ENCODE data around the gene CYB561D2. TPM values are rescaled to one million over a fixed set of nuclear protein-coding genes. Genes with fewer than 3 reads are reported as not detected.

The CYB561D2 gene
- total RNA-seq, 3 donors from 2014 or later (not counting 1 experiment from before 2014, with no cell fraction given) = 39.6 to 54.0 (median 50.5) TPM

DNA sequence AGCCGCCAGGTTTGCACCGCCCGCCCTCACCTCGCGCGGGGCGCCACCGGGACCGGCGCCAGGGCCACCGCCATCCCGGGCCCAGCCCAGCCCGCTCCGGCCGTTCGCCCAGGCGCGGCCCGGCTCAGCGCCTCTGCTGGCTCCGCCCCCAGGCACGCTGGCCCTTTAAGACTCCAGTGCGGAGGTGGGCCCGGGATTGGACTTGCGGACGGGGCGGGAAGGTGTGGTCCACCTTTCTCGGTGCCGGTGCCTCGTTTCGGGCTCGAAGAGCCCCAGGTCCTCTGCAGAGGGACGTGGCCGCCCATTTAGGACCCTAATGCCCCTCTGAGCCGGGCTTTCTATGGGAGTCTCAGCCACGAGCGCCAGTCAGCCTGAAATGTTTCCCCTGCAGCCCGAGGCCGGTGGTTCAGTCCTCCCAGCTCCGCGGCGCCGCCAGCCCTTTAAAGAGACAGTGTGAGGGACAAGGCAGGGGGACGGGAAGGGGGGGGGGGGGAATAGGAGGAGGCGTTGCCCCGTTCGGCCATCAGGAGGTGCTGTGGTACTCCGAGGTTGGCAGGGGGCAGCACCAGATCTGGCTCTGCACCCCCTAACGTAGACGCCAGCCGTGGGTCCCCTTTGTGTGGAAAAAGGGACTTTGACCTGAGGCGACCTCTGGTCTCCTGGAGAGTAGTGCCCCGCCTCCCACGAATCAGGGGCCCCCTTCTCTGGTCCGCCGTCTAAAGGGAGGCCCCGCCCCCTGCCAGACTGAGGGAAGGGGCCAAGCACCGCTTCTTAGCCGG, 29.1 kb upstream of the CYB561D2 start:
- Mint-ChIP-seq H3K36me3 (no peaks in the 10 kb centered on the region), H3K27me3 (ENCODE audit: low read depth in 2 of 2) (no peaks in the 10 kb centered on the region), H3K9me3 (no peaks in the 10 kb centered on the region), H3K4me3 (peak overlapping the region; percentile 85), H3K4me1 (peaks cover 17 to 47% of the 10 kb centered on the region in 2 donors), H3K27ac (peak overlapping the region; percentile 74 to 87)
- peak overlapping the region; percentile 91 for H3K27ac ChIP-seq (ENCODE audit: low read length)
- TF ChIP-seq, protein P1, sequence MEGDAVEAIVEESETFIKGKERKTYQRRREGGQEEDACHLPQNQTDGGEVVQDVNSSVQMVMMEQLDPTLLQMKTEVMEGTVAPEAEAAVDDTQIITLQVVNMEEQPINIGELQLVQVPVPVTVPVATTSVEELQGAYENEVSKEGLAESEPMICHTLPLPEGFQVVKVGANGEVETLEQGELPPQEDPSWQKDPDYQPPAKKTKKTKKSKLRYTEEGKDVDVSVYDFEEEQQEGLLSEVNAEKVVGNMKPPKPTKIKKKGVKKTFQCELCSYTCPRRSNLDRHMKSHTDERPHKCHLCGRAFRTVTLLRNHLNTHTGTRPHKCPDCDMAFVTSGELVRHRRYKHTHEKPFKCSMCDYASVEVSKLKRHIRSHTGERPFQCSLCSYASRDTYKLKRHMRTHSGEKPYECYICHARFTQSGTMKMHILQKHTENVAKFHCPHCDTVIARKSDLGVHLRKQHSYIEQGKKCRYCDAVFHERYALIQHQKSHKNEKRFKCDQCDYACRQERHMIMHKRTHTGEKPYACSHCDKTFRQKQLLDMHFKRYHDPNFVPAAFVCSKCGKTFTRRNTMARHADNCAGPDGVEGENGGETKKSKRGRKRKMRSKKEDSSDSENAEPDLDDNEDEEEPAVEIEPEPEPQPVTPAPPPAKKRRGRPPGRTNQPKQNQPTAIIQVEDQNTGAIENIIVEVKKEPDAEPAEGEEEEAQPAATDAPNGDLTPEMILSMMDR (IDR thresholded peaks at IDR 0.05) = peak; percentile 46
- 1% methylated on average over 58 of the region's 59 CpGs for WGBS (ENCODE audit: insufficient coverage)
- H3K27me3 ChIP-seq (ENCODE audit: control insufficient read depth, insufficient read depth, low read length) = no peaks in the 10 kb centered on the region
- H3K4me1 ChIP-seq (ENCODE audit: control insufficient read depth, insufficient read depth, low read length) = peaks cover 61% of the 10 kb centered on the region
- ATAC-seq (peak; percentile 78 to 87 (median 83)), DNase-seq (peak; percentile 81 to 88)
- H3K36me3 ChIP-seq (ENCODE audit: control insufficient read depth, insufficient read depth, low read length) = peaks cover 8% of the 10 kb centered on the region
- intact Hi-C loops (cut with micrococcal nuclease) = loop anchor here (2.0 kb wide), 1 partner anchor 15 kb away; no protein-coding TSS in a partner anchor
- H3K4me3 ChIP-seq (ENCODE audit: low read length) = peak overlapping the region; percentile 66
- H3K9me3 ChIP-seq (ENCODE audit: control insufficient read depth, insufficient read depth, low read length) = no peaks in the 10 kb centered on the region

DNA sequence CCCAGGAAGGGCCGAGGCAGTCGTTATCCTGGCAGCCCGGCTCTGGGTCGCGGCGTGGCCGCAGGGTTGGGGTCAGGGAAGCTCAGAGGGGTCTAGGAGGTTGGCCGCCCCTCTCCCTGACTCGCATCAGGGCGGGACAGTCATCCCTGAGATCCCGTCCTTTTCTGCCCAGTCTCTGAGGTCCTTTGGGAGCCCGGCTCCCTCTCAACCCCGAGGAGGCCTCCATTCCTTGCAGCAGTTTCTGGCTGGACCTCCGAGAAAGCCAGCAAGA, 28.6 kb upstream of the CYB561D2 start:
- Mint-ChIP-seq H3K36me3 (no peaks in the 10 kb centered on the region), H3K9me3 (no peaks in the 10 kb centered on the region), H3K27me3 (ENCODE audit: low read depth in 2 of 2) (no peaks in the 10 kb centered on the region), H3K27ac (no peak overlapping the region), H3K4me3 (peak overlapping the region; percentile 31), H3K4me1 (peaks cover 12 to 45% of the 10 kb centered on the region in 2 donors)
- intact Hi-C loops (cut with micrococcal nuclease) = no loop called here
- H3K9me3 ChIP-seq (ENCODE audit: control insufficient read depth, insufficient read depth, low read length) = no peaks in the 10 kb centered on the region
- 64% methylated on average over 14 of the region's 14 CpGs for WGBS (ENCODE audit: insufficient coverage)
- H3K4me1 ChIP-seq (ENCODE audit: control insufficient read depth, insufficient read depth, low read length) = peaks cover 61% of the 10 kb centered on the region
- H3K27ac ChIP-seq (ENCODE audit: low read length) = peak overlapping the region; percentile 91
- no peak for ATAC-seq
- H3K27me3 ChIP-seq (ENCODE audit: control insufficient read depth, insufficient read depth, low read length) = no peaks in the 10 kb centered on the region
- DNase-seq = no peak
- peaks cover 8% of the 10 kb centered on the region for H3K36me3 ChIP-seq (ENCODE audit: control insufficient read depth, insufficient read depth, low read length)
- H3K4me3 ChIP-seq (ENCODE audit: low read length) = peak overlapping the region; percentile 66
- TF ChIP-seq, protein P1 (IDR thresholded peaks at IDR 0.05) = peak; percentile 0

DNA sequence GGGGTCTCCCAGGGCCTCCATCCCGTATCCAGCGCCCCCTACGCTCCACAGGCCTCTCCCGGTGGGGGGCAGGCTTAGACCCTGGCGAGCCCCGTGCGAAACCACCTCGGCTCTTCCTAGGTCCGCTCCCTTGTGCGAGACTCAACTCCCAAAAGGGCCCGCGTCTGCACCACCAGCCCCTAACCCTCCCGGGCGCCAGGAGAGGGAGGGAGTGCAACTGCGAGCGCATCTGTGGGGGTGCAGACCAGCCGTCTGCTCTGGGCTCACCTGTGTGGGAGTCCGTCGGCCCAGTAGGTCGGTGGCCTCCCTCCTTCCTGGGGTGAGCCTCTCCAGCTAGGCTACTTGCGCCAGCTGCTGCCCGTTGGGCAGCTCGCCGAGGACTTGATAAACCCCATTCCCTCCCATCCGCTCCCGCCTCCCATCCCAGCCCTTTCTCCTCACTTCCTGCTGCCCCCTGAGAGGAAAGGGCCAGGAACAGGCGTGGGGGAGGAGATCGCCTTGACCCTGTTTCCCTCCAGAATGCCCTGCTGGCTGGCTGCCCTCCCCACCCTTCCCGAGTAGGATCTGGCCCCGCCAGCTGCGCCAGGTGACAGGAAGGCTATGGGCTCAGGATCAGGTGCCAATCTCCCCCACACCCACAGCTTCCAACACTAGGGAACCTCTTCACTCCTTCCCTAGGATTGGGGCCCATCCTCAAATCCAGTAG, 28.1 kb upstream of the CYB561D2 start, which contains the start of gene HYAL2:
Gene HYAL2, minus strand, starts transcription at position 360 of the 706 bp plus-strand sequence. CDS start 2,256 bp downstream, outside the sequence.
- peak within 1 kb of the TSS; percentile 85 for H3K4me3 Mint-ChIP-seq

More for the DNA sequence above, 28.1 kb upstream of the CYB561D2 start, which contains the start of gene HYAL2:
- H3K36me3 Mint-ChIP-seq = no peaks in the 10 kb centered on the region
- DNase-seq (no peak), ATAC-seq (no peak)
- peaks cover 8% of the 10 kb centered on the region for H3K36me3 ChIP-seq (ENCODE audit: control insufficient read depth, insufficient read depth, low read length)
- TF ChIP-seq, protein P1 (IDR thresholded peaks at IDR 0.05) = no peak
- H3K4me3 ChIP-seq (ENCODE audit: low read length) = peak within 1 kb of the TSS; percentile 66
- no peaks in the 10 kb centered on the region for H3K9me3 ChIP-seq (ENCODE audit: control insufficient read depth, insufficient read depth, low read length)
- WGBS (ENCODE audit: insufficient coverage) = 81% methylated on average over 31 of the region's 31 CpGs
- H3K4me1 Mint-ChIP-seq = peaks cover 12 to 49% of the 10 kb centered on the region in 2 donors
- intact Hi-C loops (cut with micrococcal nuclease) = no loop called here
- H3K27me3 Mint-ChIP-seq (ENCODE audit: low read depth in 2 of 2) = no peaks in the 10 kb centered on the region
- peak within 1 kb of the TSS; percentile 74 to 87 for H3K27ac Mint-ChIP-seq
- H3K9me3 Mint-ChIP-seq = no peaks in the 10 kb centered on the region
- H3K27me3 ChIP-seq (ENCODE audit: control insufficient read depth, insufficient read depth, low read length) = no peaks in the 10 kb centered on the region
- H3K4me1 ChIP-seq (ENCODE audit: control insufficient read depth, insufficient read depth, low read length) = peaks cover 61% of the 10 kb centered on the region
- H3K27ac ChIP-seq (ENCODE audit: low read length) = peak within 1 kb of the TSS; percentile 91
